HG03139 (cell line): ENCODE data around the gene VAMP5.
"Not testable (repeated sequence)": the region's sequence is repeated elsewhere in the genome, so short reads cannot be mapped to it uniquely, and the experiment has no call there.

Source experiments
- ATAC-seq: cut with Tn5 transposase; IDR thresholded peaks from one replicate; pipeline ENCODE4 v1.9.1; 2021; ENCODE audit not compliant: unreplicated experiment

VAMP5 gene

GRCh38 chr2:85549826-85550225, 34.4 kb upstream of the VAMP5 start:
- ATAC-seq: no peak

GRCh38 chr2:85550486-85550885, 33.7 kb upstream of the VAMP5 start:
- no peak for ATAC-seq

- ATAC-seq: peak; percentile 72
These were observed 32.2 kb upstream of the VAMP5 start for GRCh38 chr2:85551698-85552678.

- no peak for ATAC-seq
These were observed 31.0 kb upstream of the VAMP5 start for GRCh38 chr2:85553184-85553583.

- no peak for ATAC-seq
These were observed 29.1 kb upstream of the VAMP5 start for GRCh38 chr2:85554980-85555612.

GRCh38 chr2:85557130-85557529, 27.1 kb upstream of the VAMP5 start:
- ATAC-seq: no peak

- no peak for ATAC-seq
These were observed 26.1 kb upstream of the VAMP5 start for GRCh38 chr2:85558160-85558559.

- ATAC-seq: not testable (repeated sequence)
These were observed 23.9 kb upstream of the VAMP5 start for GRCh38 chr2:85560403-85560726.

- ATAC-seq: no peak
These were observed 23.4 kb upstream of the VAMP5 start for GRCh38 chr2:85560812-85561279.

GRCh38 chr2:85561280-85562212, 22.7 kb upstream of the VAMP5 start, which contains the start of gene GGCX:
Gene GGCX, minus strand, starts transcription at chr2:85561493. Its CDS starts 65 bp downstream, at chr2:85561428.
- ATAC-seq: peak; percentile 89

GRCh38 chr2:85564144-85564563, 20.1 kb upstream of the VAMP5 start:
- ATAC-seq: no peak

- no peak for ATAC-seq
These were observed 18.0 kb upstream of the VAMP5 start for GRCh38 chr2:85566265-85566664.

- no peak for ATAC-seq
These were observed 8.5 kb upstream of the VAMP5 start for GRCh38 chr2:85575739-85576138.

GRCh38 chr2:85577063-85577385, 7.2 kb upstream of the VAMP5 start:
- no peak for ATAC-seq

- ATAC-seq: no peak
These were observed 6.6 kb upstream of the VAMP5 start, which contains the start of gene VAMP8 for GRCh38 chr2:85577386-85578242. Gene VAMP8, plus strand, starts transcription at chr2:85577586. Its CDS starts 61 bp downstream, at chr2:85577647.

GRCh38 chr2:85578243-85579180, 5.7 kb upstream of the VAMP5 start:
- ATAC-seq: no peak

- ATAC-seq: no peak
These were observed 4.8 kb upstream of the VAMP5 start for GRCh38 chr2:85579266-85579935.

- ATAC-seq: no peak
These were observed 4.0 kb upstream of the VAMP5 start for GRCh38 chr2:85580206-85580605.
